ENCODE results near the gene KIAA0232.
"Not testable (repeated sequence)": the region's sequence is repeated elsewhere in the genome, so short reads cannot be mapped to it uniquely, and the experiment has no call there.

- not testable (repeated sequence) for TF ChIP-seq EZH2 (IDR thresholded peaks at IDR 0.05; ENCODE audit: insufficient read depth, poor library complexity, severe bottlenecking); EZH2phosphoT487 (IDR thresholded peaks at IDR 0.05; ENCODE audit: insufficient read depth, low read depth)
Observed at GRCh38 chr4:6911917-6912316, 129.4 kb downstream of the KIAA0232 start.

All from GM23248 (cell line).